AG08396 (cell line): Measurements from ENCODE around the gene POLR3E.
"Not testable (repeated sequence)": the region's sequence is repeated elsewhere in the genome, so short reads cannot be mapped to it uniquely, and the experiment has no call there.

Experiments used
- DNase-seq: peaks from one replicate; pipeline ENCODE4 v3.0.0; 2012; ENCODE audit warnings: low spot score, mixed read lengths

The POLR3E gene

DNA sequence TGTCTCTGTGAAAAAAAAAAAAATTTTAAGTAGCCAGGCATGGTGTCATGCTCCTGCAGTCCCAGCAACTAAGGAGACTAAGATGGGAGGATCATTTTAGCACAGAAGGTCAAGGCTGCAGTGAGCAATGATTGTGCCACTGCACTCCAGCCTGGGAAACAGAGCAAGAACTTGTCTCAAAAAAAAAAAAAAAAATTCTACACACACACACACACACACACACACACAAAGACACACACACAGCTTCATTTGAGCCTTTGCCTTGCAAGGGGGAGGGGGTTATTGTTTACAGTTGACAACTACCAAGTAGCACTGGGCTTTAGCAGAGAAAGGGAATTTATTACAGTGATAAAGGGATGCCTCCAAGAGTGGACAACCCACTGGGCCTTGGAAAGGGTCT, 4.9 kb upstream of the POLR3E start:
- no peak for DNase-seq

DNA sequence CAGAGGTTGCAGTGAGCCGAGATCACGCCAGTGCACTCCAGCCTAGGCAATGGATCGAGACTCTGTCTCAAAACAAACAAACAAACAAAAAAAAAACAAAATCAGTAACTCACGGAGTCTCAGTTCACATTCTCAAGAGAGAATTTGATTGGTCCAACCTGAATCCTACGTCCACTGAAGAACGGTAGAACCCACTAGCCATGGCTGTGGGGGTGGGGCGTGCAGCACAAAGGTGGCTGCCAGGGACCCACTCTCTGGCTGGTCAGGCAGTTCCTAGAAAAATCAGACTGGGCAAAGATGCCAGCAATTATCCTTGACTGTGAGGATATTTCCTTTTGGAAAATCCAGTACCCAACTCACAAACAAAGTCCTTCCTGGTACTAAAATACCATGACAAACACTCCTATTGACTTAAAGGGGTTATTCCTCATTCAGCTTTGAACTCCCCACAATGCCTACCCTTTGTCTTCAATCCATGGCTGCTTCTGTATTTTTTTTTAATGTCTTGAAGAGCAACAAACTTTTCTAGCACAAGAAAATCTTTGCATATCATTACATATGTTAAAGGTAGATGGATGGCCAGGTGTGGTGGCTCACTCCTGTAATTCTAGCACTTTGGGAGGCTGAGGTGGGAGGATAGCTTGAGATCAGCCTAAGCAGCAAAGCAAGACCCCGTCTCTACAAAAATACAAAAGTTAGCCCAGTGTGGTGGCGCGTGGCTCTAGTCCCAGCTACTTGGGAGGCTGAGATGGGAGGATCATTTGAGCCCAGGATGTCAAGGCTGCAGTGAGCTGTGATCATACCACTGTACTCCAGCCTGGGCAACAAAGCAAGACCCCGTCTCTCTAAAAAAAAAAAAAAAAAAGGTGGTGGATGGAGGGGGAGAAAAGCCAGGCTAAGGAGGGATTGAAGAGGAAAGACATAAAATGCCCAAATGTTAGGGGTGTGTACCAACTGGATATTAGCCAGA, 3.8 kb upstream of the POLR3E start:
- no peak for DNase-seq

GRCh38 chr16:22296225-22297113, 740 bp upstream of the POLR3E start:
- DNase-seq = no peak

GRCh38 chr16:22297871-22298733, 893 bp downstream of the POLR3E start:
- peak; percentile 86 for DNase-seq

DNA sequence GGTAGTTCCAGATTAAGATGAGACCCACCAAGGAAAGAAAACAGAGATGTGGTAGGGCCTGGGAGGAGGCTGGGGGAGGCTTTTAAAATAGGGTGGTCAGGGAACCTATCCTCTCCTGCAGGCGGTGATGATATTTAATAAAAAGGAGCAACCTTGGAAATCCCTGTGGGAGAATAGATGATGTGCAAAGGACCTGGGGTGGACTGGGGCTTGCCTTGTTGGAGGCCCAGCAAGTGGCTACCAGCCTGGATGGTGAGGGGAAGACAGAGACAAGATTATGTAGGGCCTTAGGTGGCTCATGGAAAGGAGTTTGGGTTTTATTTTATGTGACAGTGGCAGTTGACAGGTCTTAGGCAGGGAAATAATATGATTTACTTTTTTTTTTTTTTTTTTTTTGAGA, 1.8 kb downstream of the POLR3E start:
- no peak for DNase-seq

DNA sequence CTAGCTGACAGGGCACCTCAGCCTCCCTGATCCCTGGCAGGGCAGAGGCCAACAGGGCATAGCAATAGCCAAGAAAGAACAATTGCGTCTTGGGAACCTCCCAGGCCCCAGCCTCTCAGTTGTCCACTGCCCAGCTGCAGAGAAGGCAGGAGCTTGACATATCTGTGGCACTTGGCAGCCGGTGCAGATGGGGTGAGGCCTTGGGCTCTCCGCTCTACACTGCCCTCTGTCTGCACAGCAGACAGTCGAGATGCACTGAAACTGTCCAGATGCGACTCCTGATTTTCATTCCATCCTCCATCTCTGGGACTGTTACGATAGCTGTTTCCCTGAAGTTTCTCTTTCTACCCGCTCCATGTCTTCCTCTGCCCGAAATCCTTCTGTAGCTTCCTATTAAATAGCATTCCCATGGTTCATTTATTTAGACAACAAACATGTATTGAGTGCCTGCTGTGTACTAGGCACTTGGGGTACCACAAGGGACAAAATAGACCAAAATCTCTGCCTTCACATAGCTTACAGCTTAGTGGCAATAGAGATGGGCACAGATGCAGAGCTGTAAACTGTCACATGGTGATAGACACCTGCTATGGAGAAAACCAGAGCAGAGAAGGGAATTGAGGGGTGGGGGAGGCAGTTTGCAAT, 3.3 kb downstream of the POLR3E start:
- DNase-seq = peak; percentile 82

DNA sequence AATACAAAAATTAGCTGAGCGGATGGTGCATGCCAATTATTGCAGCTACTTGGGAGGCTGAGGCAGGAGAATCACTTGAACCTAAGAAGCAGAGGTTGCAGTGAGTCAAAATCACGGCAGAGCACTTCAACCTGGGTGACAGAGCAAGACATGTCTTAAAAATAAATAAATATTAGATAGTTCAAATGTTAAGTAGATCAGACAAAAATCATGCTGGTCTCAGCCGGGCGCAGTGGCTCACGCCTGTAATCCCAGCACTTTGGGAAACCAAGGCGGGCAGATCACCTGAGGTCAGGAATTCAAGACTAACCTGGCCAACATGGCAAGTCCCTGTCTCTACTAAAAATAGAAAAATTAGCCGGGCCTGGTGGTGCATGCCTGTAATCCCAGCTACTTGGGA, 4.2 kb downstream of the POLR3E start:
- not testable (repeated sequence) for DNase-seq

DNA sequence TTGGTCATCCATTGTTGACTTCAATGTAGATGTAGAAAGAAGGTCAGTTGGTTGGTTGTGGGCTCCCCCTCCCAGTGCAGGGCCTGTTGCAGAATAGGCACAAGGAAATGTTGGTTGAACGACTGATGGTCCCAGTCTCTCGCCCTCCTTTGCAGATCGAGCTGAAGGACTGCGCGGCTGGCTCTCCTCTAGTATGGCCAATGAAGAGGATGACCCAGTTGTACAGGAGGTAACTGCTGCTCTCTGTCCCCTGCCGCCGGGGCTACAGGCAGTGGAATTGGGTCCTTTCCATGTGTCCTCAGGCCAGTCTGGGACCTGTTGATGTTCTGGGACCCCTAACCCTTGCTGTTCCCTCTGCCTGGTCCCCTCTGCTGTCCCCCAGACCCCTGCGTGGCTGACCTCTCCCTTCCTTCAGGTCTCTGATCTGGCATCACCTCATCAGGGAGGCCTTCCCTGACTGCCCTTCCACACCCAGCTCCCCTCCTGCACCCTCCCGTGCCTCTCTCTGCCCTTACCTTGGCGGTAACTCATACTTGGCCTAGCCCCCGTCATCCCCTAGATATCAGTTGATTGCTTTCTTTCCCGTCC, 5.7 kb downstream of the POLR3E start:
- DNase-seq = no peak

- no peak for DNase-seq
Observed at GRCh38 chr16:22304411-22304810, 7.2 kb downstream of the POLR3E start.

GRCh38 chr16:22306788-22307187, 9.6 kb downstream of the POLR3E start:
- DNase-seq = no peak

- DNase-seq = no peak
Observed at GRCh38 chr16:22307838-22308237, 10.6 kb downstream of the POLR3E start.

DNA sequence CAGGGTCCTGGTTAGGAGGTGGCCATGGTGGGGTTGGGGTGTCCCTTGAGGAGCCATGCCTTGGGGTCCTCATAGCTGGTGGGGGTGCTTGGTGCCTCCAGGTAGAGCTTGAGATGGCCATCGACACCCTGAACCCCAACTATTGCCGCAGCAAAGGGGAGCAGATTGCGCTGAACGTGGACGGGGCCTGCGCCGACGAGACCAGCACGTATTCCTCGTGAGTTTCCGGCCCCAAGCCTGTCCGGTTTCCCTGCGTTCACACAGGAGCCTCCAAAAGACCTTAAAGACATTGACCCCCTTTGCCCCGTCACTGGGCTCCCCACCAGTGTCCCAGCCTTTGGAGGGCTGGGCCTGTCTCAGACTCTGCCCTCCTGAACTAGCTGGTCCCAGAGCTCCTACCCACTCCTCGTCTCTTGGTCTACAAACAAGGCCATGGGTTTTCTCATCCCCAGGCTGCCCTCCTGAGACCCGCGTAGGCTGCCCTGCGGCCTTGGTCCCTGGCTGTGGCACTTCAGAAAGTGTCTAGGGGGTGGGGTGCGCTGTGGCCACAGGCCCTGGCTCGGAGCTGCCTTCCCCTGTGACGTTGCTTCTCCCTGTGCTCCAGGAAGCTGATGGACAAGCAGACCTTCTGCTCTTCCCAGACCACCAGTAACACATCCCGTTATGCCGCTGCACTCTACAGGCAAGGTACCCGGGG, 11.8 kb downstream of the POLR3E start:
- no peak for DNase-seq

GRCh38 chr16:22311520-22311919, 14.3 kb downstream of the POLR3E start:
- DNase-seq = no peak

DNA sequence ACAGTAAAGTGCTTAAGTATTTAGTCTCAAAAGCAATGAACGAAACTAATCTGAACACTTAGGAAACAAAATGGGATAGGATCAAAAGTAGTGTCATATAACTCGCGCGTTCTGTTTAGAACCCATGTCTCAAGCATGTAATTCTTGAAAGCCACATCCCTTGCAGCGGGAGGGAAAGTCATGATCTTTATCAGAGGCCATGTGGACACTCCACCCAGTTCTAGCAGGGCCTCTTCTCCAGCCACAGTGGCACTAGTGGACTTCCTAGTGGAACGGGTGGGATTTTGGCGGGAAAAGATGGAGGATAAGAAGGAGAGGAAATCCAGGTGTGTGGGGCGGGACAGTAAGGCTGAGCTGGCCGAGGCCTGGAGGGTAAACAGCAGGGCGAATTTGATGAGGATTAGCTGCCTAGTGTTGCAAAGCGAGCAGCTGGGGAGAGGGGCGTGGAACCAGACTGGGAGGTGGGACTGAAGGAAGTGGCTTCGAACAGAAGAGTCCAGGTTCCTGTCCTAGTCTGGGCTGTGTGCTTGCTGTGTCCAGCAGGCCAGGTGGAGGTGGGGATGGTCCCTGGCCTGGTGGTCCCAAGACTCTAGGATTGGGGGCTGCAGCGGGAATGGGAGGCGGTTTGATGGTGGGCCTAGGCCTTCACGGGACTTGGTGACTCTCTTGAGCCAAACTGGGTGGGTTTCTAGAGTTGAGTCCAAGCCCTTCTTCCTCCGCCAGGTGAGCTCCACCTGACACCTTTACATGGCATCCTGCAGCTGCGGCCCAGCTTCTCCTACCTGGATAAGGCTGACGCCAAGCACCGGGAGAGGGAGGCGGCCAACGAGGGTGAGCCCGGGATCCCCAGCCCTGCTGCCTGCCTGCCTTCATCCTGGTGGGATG, 15.9 kb downstream of the POLR3E start:
- no peak for DNase-seq

DNA sequence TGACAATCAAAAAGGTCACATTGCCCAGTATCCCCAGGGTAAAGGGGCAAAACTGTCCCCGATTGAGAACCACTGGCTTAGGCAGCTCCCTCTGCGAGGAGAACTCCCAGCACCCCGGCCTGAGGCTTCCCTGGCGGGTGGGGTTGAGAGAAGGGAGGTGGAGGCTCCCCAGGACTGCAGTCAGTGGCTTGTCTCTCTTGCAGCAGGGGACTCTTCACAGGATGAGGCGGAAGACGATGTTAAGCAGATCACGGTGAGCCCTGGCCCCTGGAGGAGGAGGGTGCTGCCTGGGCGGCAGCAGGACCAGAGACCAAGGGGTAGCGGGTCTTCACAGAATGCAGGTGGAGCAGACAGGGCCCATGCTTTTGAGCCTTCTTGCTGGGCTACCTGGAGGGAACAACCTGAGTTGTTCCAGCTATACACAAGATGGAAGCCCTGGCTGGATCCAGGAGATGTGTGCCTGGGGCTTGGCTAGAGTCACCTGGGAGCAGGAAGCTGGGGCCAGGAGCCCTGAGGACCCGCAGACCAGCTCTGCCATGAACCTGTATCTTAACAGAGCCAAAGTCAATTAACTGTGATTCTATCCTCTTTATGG, 16.8 kb downstream of the POLR3E start:
- DNase-seq = no peak

DNA sequence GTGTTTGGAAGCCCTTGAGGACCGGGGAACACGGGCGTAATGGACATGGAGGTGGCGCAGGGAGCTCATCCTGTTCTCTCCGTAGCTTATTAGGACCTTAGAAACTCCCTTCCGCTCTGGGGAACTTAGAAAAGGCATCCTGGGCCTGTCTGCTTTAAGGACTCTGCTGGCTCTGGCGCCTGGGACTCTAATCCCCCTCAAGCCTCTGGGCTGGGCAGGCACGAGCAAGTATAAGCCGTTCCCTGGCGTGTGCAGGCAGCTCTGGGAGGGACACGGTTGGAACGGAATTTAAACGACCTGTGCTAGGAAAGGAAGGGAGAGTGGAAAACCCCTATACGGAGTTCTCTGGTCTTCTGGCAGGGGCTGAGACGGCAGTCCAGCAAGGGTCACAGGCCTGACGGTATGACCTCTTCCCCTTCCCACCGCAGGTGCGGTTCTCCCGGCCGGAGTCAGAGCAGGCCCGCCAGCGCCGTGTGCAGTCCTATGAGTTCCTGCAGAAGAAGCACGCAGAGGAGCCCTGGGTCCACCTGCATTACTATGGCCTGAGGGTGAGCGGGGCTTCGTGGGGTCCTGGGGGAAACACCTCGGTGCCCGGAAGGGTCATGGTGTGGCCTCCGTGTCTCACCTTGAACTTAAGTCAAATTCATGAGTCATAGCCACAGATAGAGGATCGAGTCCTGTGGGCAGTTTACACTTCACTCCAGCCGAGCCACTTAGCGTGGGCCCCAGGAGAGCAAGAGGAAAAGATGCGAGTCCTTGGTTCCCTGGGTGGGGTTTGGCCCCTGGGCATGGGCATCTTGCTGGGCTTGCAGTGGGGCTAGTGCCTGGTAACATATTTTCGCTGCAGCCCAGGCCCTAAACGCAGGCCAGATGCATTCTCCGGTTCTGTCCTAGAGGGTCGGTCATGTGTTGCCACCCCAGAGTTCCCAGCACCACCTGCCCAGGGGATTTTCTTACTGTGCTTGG, 17.7 kb downstream of the POLR3E start:
- no peak for DNase-seq

- DNase-seq = no peak
Observed at GRCh38 chr16:22315979-22316378, 18.8 kb downstream of the POLR3E start.

- no peak for DNase-seq
Observed at GRCh38 chr16:22316411-22316811, 19.2 kb downstream of the POLR3E start.
